Gastroesophageal sphincter (tissue), 4 donors: Measurements from ENCODE around the gene ERC1. TPM values are rescaled to one million over a fixed set of nuclear protein-coding genes. Genes with fewer than 3 reads are reported as not detected.

ENCODE experiments used
- ATAC-seq: fragments of 150-250 bp; one replicate; pipeline ENCODE4 v1.9.1; 2016; ENCODE audit warnings: mild to moderate bottlenecking, moderate library complexity
- H3K27ac ChIP-seq, 4 donors: fragments of 200-600 bp; sonication (generic) in 3 of 4; 1 replicate in 3 of 4; 2 replicates in 1 of 4; pipeline ENCODE4 v1.5.1; 2016 to 2019
- H3K27me3 ChIP-seq: fragments of 200-600 bp; sonication (generic); one replicate; pipeline ENCODE4 v1.5.1; 2019
- H3K36me3 ChIP-seq, 2 donors: fragments of 200-600 bp; sonication (generic); one replicate each; pipeline ENCODE4 v1.5.1; 2019; ENCODE audit warnings: control low read depth in 1 of 2
- H3K4me1 ChIP-seq, 3 donors: fragments of 200-600 bp; sonication (generic); 1 replicate in 2 of 3; 2 replicates in 1 of 3; pipeline ENCODE4 v1.5.1; 2016 to 2019; ENCODE audit warnings: control low read depth in 2 of 3
- H3K4me3 ChIP-seq, 2 donors: fragments of 200-600 bp; sonication (generic); one replicate each; pipeline ENCODE4 v1.5.1; 2019; ENCODE audit warnings: mild to moderate bottlenecking in 1 of 2, moderate library complexity in 1 of 2
- H3K9me3 ChIP-seq, 3 donors: fragments of 200-600 bp; sonication (generic); one replicate each; pipeline ENCODE4 v1.5.1; 2017 to 2019; ENCODE audit warnings: control low read depth in 2 of 3
- CTCF ChIP-seq, 4 experiments: fragments of 200-600 bp in 2 of 4; fragments of 450-650 bp in 2 of 4; sonication (generic) in 1 of 4; IDR thresholded peaks; one replicate each; pipeline ENCODE4 v1.5.1; 2017 to 2019; ENCODE audit warnings: antibody characterized with exemption in 4 of 4, mild to moderate bottlenecking in 2 of 4, moderate library complexity in 2 of 4
- EP300 ChIP-seq: sonication (generic); formaldehyde crosslinking; IDR thresholded peaks from one replicate; pipeline ENCODE4 v1.6.1; 2017; ENCODE audit warnings: antibody characterized with exemption, mild to moderate bottlenecking
- POLR2A ChIP-seq, 2 donors: fragments of 450-650 bp; IDR thresholded peaks; one replicate each; pipeline ENCODE4 v1.6.1; 2017; ENCODE audit warnings: antibody characterized with exemption in 2 of 2, mild to moderate bottlenecking in 2 of 2, moderate library complexity in 1 of 2
- POLR2AphosphoS5 ChIP-seq: sonication (generic); formaldehyde crosslinking; IDR thresholded peaks from one replicate; pipeline ENCODE4 v1.6.1; 2017; ENCODE audit warnings: antibody characterized with exemption
- WGBS, 2 donors: methylation state at CpG; one replicate each; pipeline ENCODE4 v1.1.5; 2018; ENCODE audit warnings: low coverage in 1 of 2; 5-methylcytosine and 5-hydroxymethylcytosine counted together
- total RNA-seq, 4 donors: library from RNA; depleted of rRNA; stranded (reverse); fragments of >200 nt; gene quantifications; one replicate each; pipeline ENCODE4 v1.1.0, GENCODE V29; 2016

ERC1 gene
- total RNA-seq, 4 donors from 2014 or later = 38.3 to 80.2 (median 58.4) TPM

- Histone ChIP-seq H3K9me3 (no peaks in the 10 kb centered on the region), H3K4me3 (no peak overlapping the region), H3K4me1 (no peaks in the 10 kb centered on the region), H3K27ac (no peak overlapping the region), H3K27me3 (no peaks in the 10 kb centered on the region), H3K36me3 (peaks cover 0 to 57% of the 10 kb centered on the region in 2 donors)
- TF ChIP-seq EP300 (no peak), POLR2A (IDR thresholded peaks at IDR 0.05) (no peak), POLR2AphosphoS5 (no peak), CTCF (IDR thresholded peaks at IDR 0.05) (no peak)
- 71 to 77% methylated on average over 2 of the region's 2 CpGs for WGBS, 2 donors
- no peak for ATAC-seq
Measured at GRCh38 chr12:1262011-1262410, 271.0 kb downstream of the ERC1 start.

GRCh38 chr12:1267243-1267642 is 276.2 kb downstream of the ERC1 start:
- TF ChIP-seq POLR2AphosphoS5 = no peak
- no peak for TF ChIP-seq EP300
- TF ChIP-seq POLR2A (IDR thresholded peaks at IDR 0.05) = no peak
- no peak for TF ChIP-seq CTCF (IDR thresholded peaks at IDR 0.05)
- Histone ChIP-seq H3K27me3 (no peaks in the 10 kb centered on the region), H3K4me3 (no peak overlapping the region), H3K4me1 (no peaks in the 10 kb centered on the region), H3K27ac (no peak overlapping the region), H3K9me3 (no peaks in the 10 kb centered on the region), H3K36me3 (peaks cover 0 to 46% of the 10 kb centered on the region in 2 donors)
- WGBS, 2 donors = 75 to 87% methylated on average over 5 to 7 of the region's 7 CpGs
- no peak for ATAC-seq

- ATAC-seq = no peak
- no peaks in the 10 kb centered on the region for H3K9me3 ChIP-seq
- WGBS, 2 donors = 100% methylated on average over 1 to 3 of the region's 3 CpGs
Measured at GRCh38 chr12:1272142-1272541, 281.1 kb downstream of the ERC1 start.

GRCh38 chr12:1273051-1273450 is 282.0 kb downstream of the ERC1 start:
- no peak for ATAC-seq
- Histone ChIP-seq H3K27me3 (no peaks in the 10 kb centered on the region), H3K4me1 (no peaks in the 10 kb centered on the region), H3K36me3 (no peaks in the 10 kb centered on the region), H3K9me3 (no peaks in the 10 kb centered on the region), H3K27ac (no peak overlapping the region), H3K4me3 (no peak overlapping the region)
- TF ChIP-seq POLR2AphosphoS5 = no peak
- no peak for TF ChIP-seq CTCF (IDR thresholded peaks at IDR 0.05)
- TF ChIP-seq POLR2A (IDR thresholded peaks at IDR 0.05) = no peak
- no peak for TF ChIP-seq EP300
- WGBS, 2 donors = 79 to 88% methylated on average over 4 to 5 of the region's 5 CpGs

More at GRCh38 chr12:1272142-1272541, 281.1 kb downstream of the ERC1 start:
- H3K27me3 ChIP-seq = no peaks in the 10 kb centered on the region
- TF ChIP-seq POLR2AphosphoS5 (no peak), EP300 (no peak), POLR2A (IDR thresholded peaks at IDR 0.05) (no peak), CTCF (IDR thresholded peaks at IDR 0.05) (no peak)
- no peaks in the 10 kb centered on the region for H3K4me1 ChIP-seq
- no peak overlapping the region for H3K27ac ChIP-seq
- H3K36me3 ChIP-seq = peaks cover 0 to 4% of the 10 kb centered on the region in 2 donors
- no peak overlapping the region for H3K4me3 ChIP-seq

- no peak for ATAC-seq
- no peaks in the 10 kb centered on the region for H3K27me3 ChIP-seq
- WGBS, 2 donors = 83 to 85% methylated on average over 3 to 4 of the region's 4 CpGs
- TF ChIP-seq CTCF (IDR thresholded peaks at IDR 0.05) (no peak), EP300 (no peak), POLR2AphosphoS5 (no peak), POLR2A (IDR thresholded peaks at IDR 0.05) (no peak)
- no peak overlapping the region for H3K27ac ChIP-seq
- H3K36me3 ChIP-seq = no peaks in the 10 kb centered on the region
- peaks cover 0 to 24% (median 0%) of the 10 kb centered on the region in 3 donors for H3K4me1 ChIP-seq
- no peaks in the 10 kb centered on the region for H3K9me3 ChIP-seq
- H3K4me3 ChIP-seq = no peak overlapping the region
Measured at GRCh38 chr12:1277905-1278304, 286.9 kb downstream of the ERC1 start.
